Putamen (tissue), 1 donor: ENCODE data around the gene FOXN3.

Experiments used
- DNase-seq: peaks from one replicate; pipeline ENCODE4 v3.0.0-alpha.2; 2016; ENCODE audit warnings: low spot score

FOXN3 gene

GRCh38 chr14:89382901-89383845 is 33.9 kb downstream of the FOXN3 start:
- no peak for DNase-seq

- no peak for DNase-seq
Observed at GRCh38 chr14:89382487-89382886, 34.5 kb downstream of the FOXN3 start.

GRCh38 chr14:89379891-89380820 is 36.9 kb downstream of the FOXN3 start:
- DNase-seq: no peak

DNA sequence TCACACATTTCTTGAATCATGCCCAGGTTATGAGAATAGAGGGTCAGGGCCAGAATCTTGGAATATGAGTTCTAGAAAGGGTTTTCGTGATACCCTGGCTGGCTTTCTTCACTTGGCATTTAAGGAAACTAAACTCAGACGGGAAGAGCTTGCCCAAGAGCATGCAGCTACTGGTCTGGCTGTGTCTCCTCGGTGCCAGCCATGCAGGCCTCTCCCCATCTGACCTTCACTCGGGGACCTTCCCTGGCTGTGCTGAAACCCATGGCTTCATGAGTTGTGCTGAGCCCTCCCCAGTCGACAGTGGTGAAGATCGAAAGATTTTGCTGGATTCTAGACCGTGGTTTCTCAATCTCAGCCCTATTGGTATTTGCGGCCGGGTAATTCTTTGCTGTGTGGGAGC is 38.0 kb downstream of the FOXN3 start:
- no peak for DNase-seq

DNA sequence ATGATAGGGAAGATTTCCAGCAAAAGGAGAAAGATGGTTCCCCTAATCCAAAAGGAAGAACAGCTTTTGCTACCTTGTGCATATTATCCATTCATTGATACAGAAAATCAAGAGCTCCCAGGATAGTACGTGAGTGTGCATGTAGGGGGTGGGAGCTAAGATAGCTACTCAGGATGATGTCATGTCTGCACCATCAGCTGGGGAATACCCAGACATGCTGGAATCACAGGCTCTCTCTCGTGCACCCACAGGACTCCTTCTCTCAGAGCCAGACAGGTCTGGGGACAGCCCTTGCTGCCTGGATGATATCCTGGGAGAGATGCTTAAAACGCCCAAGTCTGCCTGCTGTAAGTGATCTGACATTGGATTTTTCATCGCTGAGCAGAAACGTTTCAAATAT is 38.9 kb downstream of the FOXN3 start:
- DNase-seq: no peak

- no peak for DNase-seq
Observed at GRCh38 chr14:89377544-89377943, 39.5 kb downstream of the FOXN3 start.

DNA sequence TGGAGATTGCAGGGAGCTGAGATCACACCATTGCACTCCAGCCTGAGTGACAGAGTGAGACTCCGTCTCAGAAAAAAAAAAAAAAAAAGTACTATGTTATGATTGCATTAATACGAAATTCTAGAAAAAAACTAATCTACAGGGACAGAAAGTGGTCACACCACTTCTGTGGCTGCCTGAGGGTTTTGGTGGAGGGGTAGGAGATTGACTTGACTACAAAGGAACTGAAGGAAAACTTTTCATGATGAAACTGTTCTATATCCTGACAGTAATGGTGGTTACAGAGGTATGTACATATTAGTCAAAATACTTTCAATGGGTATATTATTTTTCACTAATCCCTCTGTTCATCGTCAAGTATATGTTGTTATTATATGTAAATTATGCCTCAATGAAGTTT is 42.1 kb downstream of the FOXN3 start:
- DNase-seq: no peak

GRCh38 chr14:89373185-89373584 is 43.8 kb downstream of the FOXN3 start:
- no peak for DNase-seq

DNA sequence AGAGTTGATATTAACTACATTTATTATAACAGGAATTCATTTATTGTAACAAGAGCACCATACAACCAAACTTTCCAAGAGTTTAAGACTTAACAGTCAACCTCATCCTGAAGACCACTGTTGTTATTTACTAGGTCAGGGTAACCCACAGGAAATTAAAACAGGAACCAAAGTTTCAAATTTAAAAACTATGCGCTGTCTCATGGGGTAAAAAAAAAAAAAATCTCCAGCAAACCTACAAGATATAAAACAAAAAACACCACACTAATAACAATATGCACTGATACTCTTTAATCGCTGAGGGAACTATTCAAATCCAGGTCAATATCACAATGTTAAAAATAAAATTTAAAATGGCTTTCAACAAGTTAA is 44.5 kb downstream of the FOXN3 start:
- no peak for DNase-seq

DNA sequence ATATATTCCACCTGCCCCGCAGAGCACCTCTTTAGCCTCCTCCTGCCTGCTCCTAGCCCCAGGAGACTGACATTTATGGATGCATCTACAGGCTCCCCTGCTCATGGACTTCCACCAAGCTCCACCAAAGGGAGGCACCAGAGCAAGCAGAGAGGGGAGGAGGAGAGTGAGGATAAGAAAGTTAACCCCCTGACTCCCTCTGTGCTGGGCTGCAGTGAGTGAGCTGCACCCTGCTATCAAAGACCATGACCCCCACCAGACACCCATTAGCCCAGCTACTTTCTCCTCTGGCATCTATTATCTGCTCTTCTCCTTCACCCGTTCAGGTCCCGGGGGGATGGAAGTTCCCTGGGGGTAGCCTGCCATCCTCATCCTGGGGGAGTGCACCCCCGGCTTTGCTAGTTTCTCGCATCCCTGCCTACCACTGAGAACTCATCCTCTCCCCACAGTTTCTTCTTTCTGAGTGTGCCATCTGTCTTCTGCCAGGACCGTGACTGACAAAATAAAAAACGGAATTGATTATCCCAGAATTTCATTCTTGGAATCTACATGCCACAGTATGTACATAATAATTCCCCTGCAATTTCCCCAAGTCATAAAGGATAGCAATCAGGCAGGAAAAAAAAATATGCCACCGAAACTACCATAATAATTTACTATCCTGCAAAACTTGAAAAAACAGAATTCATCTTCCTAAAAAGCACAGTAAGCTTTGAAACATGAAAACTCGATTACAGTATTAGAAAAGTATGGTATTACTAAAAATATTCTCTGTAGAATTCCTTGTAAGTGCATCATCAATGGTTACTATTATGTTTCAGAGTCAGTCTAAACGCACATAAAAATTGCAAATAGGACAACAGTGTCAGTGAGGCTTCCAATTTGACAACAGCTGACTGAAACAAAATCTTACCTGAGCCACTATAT is 45.2 kb downstream of the FOXN3 start:
- no peak for DNase-seq

DNA sequence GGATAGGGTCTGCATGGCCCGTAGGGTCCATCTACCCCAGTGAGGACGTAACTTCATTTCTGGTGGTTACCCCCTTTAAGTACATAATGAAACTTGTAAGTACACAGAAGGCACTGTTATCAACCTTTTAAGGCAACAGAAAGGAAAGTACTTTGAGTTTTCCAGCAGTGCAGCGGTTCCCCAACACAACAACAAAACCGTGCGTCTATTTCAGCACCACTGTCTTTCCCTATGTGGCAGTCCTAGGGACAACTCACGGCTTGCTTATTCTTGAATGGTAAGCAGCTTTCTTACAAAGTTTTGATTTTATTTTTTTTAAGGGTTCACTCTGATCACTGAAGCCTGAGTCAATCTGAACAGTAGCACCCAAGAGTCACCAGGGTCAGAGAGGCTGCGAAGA is 46.3 kb downstream of the FOXN3 start:
- DNase-seq: no peak

- no peak for DNase-seq
Observed at GRCh38 chr14:89370381-89370780, 46.7 kb downstream of the FOXN3 start.

DNA sequence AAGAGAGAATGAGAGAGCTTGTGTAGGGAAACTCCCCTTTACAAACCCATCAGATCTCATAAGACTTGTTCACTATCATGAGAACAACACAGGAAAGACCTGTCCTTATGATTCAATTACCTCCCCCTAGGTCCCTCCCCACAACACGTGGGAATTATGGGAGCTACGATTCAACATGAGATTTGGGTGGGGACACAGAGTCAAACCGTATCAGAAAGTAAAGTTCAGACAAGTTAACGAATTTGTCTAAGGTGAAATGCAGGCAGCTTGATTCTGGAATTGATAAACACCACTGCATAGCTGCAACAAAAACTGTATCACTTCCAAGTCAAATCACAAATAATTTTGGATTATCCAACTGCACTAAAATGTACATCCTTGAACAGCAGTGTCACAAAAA is 47.4 kb downstream of the FOXN3 start:
- DNase-seq: no peak

GRCh38 chr14:89368490-89369477 is 48.2 kb downstream of the FOXN3 start:
- DNase-seq: no peak

DNA sequence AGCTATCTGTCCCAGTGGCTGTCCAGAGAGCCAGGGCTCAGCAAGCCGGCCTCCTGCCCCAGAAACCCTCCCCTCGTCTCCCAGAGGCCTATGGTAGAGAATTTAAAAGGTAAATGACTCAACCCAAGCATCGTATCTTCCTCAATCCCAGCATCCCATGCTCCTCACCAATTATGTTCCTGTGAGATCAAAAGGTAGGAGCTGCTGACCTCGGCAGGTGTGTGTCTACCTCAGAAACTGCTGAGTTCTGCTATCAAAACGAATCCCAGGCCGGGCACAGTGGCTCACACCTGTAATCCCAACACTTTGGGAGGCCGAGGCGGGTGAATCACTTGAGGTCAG is 49.3 kb downstream of the FOXN3 start:
- DNase-seq: no peak

GRCh38 chr14:89366864-89367778 is 49.9 kb downstream of the FOXN3 start:
- DNase-seq: no peak

DNA sequence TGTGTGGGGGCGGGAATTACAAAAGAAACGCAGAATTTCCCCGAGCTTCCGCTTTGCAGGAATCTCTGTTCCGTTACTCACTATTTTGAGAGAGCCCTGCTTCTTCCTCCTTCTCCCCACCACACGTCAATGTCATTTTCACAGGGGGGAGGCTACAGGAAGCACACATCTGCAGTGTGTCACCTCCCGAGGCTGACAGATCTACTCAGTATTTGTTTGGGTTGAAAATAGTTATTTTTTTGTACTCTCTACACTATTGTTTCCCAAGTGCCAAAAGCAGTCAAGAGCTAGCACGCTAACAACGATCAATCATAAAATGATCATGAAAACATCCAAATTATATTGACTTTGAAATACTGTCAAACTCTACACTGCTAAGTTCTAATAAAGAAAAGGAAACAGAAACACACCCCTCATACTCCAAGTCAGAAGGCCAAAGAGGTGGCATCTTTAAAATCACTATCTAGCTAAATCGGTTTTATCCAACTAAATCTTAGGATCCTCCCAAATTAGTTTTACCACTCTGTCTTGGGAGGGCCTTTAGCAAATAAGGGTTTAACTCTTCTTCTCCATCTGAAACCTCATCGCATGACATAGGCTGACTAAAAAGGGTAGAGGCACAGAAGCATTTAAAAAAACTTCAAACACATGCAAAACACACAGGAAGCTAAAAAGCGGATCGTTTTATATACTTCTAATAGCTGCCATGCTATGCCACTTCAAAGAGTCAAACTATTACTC is 51.8 kb downstream of the FOXN3 start:
- peak; percentile 62 for DNase-seq

DNA sequence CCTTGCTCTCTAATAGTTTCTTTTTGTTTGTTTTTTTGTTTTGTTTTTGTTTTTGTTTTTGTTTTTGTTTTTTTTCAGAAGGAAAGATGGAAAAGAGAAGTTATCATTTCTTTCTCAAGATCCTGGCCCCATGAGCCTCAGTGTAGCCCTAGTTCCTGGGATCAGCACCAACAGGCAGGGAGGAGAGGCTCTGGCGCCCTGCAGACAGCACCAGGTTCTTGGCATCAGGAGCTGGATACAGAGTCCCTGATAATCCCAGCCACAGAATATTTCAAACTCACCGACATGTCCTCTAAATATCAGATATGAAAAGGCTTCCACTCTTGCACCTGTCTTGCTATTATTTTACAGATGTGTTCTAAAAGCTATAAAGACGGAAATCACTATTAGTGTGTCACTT is 52.7 kb downstream of the FOXN3 start:
- DNase-seq: no peak

GRCh38 chr14:89360277-89360676 is 56.8 kb downstream of the FOXN3 start:
- no peak for DNase-seq
